Prostate gland (tissue), 2 donors: ENCODE data around the gene BFSP1. TPM values are rescaled to one million over a fixed set of nuclear protein-coding genes. Genes with fewer than 3 reads are reported as not detected.

ENCODE experiments used
- DNase-seq: peaks from one replicate; pipeline ENCODE4 v3.0.0-alpha.2; 2019; ENCODE audit warnings: low spot score
- H3K27ac ChIP-seq, 2 donors: fragments of 200-600 bp; sonication (generic); 2 replicates each; pipeline ENCODE4 v1.5.1; 2017 to 2019
- H3K27me3 ChIP-seq: fragments of 200-600 bp; sonication (generic); replicated peaks from 2 replicates; pipeline ENCODE4 v1.5.1; 2019; ENCODE audit not compliant: insufficient read depth
- H3K36me3 ChIP-seq, 2 donors: fragments of 200-600 bp; sonication (generic); 1 replicate in 1 of 2; 2 replicates in 1 of 2; pipeline versions ENCODE4 v1.5.1 to v1.8.1; 2017 to 2019
- H3K4me1 ChIP-seq: fragments of 200-600 bp; sonication (generic); replicated peaks from 2 replicates; pipeline ENCODE4 v1.5.1; 2019
- H3K4me3 ChIP-seq, 2 donors: fragments of 200-600 bp; sonication (generic); 2 replicates each; pipeline ENCODE4 v1.5.1; 2017 to 2019
- H3K9me3 ChIP-seq: fragments of 200-600 bp; sonication (generic); 2 replicates; pipeline ENCODE4 v1.5.1; 2017
- CTCF ChIP-seq, 4 experiments: fragments of 200-600 bp in 2 of 4; fragments of 450-650 bp in 2 of 4; sonication (generic) in 2 of 4; IDR thresholded peaks; 1 replicate in 3 of 4; 2 replicates in 1 of 4; pipeline ENCODE4 v1.5.1; 2016 to 2019; ENCODE audit warnings: antibody characterized with exemption in 4 of 4, mild to moderate bottlenecking in 2 of 4, moderate library complexity in 2 of 4
- POLR2A ChIP-seq: fragments of 450-650 bp; IDR thresholded peaks from one replicate; pipeline ENCODE4 v1.6.1; 2016; ENCODE audit warnings: antibody characterized with exemption, mild to moderate bottlenecking
- POLR2AphosphoS5 ChIP-seq: sonication (generic); formaldehyde crosslinking; IDR thresholded peaks from one replicate; pipeline ENCODE4 v1.6.1; 2017; ENCODE audit warnings: antibody characterized with exemption
- WGBS: methylation state at CpG from one replicate; pipeline ENCODE4 v1.1.5; 2018; 5-methylcytosine and 5-hydroxymethylcytosine counted together
- intact Hi-C: fragments of 100-400 bp; cut with DNase I; formaldehyde crosslinking; loops from one replicate; pipeline ENCODE4 v1.14.2; 2022
- total RNA-seq, 2 donors: library from RNA; depleted of rRNA; stranded (reverse); fragments of >200 nt; gene quantifications; one replicate each; pipeline ENCODE4 v1.1.0, GENCODE V29; 2016

The BFSP1 gene
- total RNA-seq, 2 donors from 2014 or later, result 0.27 to 6.9 TPM

- no peaks in the 10 kb centered on the region for H3K9me3 ChIP-seq
- no peak overlapping the region for H3K27ac ChIP-seq
- no peaks in the 10 kb centered on the region for H3K36me3 ChIP-seq
- intact Hi-C loops, result loop anchor here (5.0 kb wide), 2 partner anchors 435 to 495 kb away; no protein-coding TSS in a partner anchor
- WGBS, result 70% methylated on average over 4 of the region's 4 CpGs
- H3K27me3 ChIP-seq, result no peaks in the 10 kb centered on the region
- H3K4me1 ChIP-seq, result no peaks in the 10 kb centered on the region
- DNase-seq, result no peak
- H3K4me3 ChIP-seq, result no peak overlapping the region
- TF ChIP-seq CTCF (IDR thresholded peaks at IDR 0.05) (no peak), POLR2A (no peak), POLR2AphosphoS5 (no peak)
Observed at GRCh38 chr20:17502105-17502504, 29.1 kb downstream of the BFSP1 start.

GRCh38 chr20:17501701-17502100 is 29.5 kb downstream of the BFSP1 start:
- no peak for DNase-seq

GRCh38 chr20:17500826-17501225 is 30.4 kb downstream of the BFSP1 start:
- H3K27me3 ChIP-seq, result no peaks in the 10 kb centered on the region
- no peak for TF ChIP-seq CTCF (IDR thresholded peaks at IDR 0.05)
- no peak for TF ChIP-seq POLR2A
- no peak for TF ChIP-seq POLR2AphosphoS5
- no peak overlapping the region for H3K4me3 ChIP-seq
- no peaks in the 10 kb centered on the region for H3K36me3 ChIP-seq
- H3K9me3 ChIP-seq, result no peaks in the 10 kb centered on the region
- no peak overlapping the region for H3K27ac ChIP-seq
- no peak for DNase-seq
- 89% methylated on average over 7 of the region's 7 CpGs for WGBS
- intact Hi-C loops, result loop anchor here (5.0 kb wide), 2 partner anchors 436 to 496 kb away; no protein-coding TSS in a partner anchor
- no peaks in the 10 kb centered on the region for H3K4me1 ChIP-seq

More at GRCh38 chr20:17501701-17502100, 29.5 kb downstream of the BFSP1 start:
- TF ChIP-seq POLR2A, result no peak
- no peak for TF ChIP-seq CTCF (IDR thresholded peaks at IDR 0.05)
- no peak for TF ChIP-seq POLR2AphosphoS5
- Histone ChIP-seq H3K27ac (no peak overlapping the region), H3K4me3 (no peak overlapping the region), H3K27me3 (no peaks in the 10 kb centered on the region), H3K36me3 (no peaks in the 10 kb centered on the region), H3K9me3 (no peaks in the 10 kb centered on the region), H3K4me1 (no peaks in the 10 kb centered on the region)
- 77% methylated on average over 9 of the region's 9 CpGs for WGBS
- intact Hi-C loops, result loop anchor here (5.0 kb wide), 2 partner anchors 436 to 496 kb away; no protein-coding TSS in a partner anchor

- H3K4me1 ChIP-seq, result no peaks in the 10 kb centered on the region
- no peak overlapping the region for H3K27ac ChIP-seq
- no peaks in the 10 kb centered on the region for H3K36me3 ChIP-seq
- TF ChIP-seq POLR2A, result no peak
- TF ChIP-seq CTCF (IDR thresholded peaks at IDR 0.05), result no peak
- TF ChIP-seq POLR2AphosphoS5, result no peak
- no peak for DNase-seq
- intact Hi-C loops, result loop anchor here (5.0 kb wide), 2 partner anchors 437 to 497 kb away; no protein-coding TSS in a partner anchor
- no peak overlapping the region for H3K4me3 ChIP-seq
- H3K9me3 ChIP-seq, result no peaks in the 10 kb centered on the region
- no peaks in the 10 kb centered on the region for H3K27me3 ChIP-seq
- 82% methylated on average over 10 of the region's 10 CpGs for WGBS
Observed at GRCh38 chr20:17500271-17500670, 30.9 kb downstream of the BFSP1 start.

- 77% methylated on average over 5 of the region's 5 CpGs for WGBS
- no peaks in the 10 kb centered on the region for H3K9me3 ChIP-seq
- no peaks in the 10 kb centered on the region for H3K4me1 ChIP-seq
- H3K36me3 ChIP-seq, result no peaks in the 10 kb centered on the region
- H3K27me3 ChIP-seq, result no peaks in the 10 kb centered on the region
- no peak overlapping the region for H3K27ac ChIP-seq
- intact Hi-C loops, result no loop called here
- DNase-seq, result no peak
- no peak overlapping the region for H3K4me3 ChIP-seq
- TF ChIP-seq POLR2AphosphoS5, result no peak
- no peak for TF ChIP-seq POLR2A
- no peak for TF ChIP-seq CTCF (IDR thresholded peaks at IDR 0.05)
Observed at GRCh38 chr20:17499041-17499440, 32.1 kb downstream of the BFSP1 start.
